K562 treated with DMSO at 1 percent for 4 hours (cell line): Measurements from ENCODE around the gene MYCBPAP. TPM values are rescaled to one million over a fixed set of nuclear protein-coding genes. Genes with fewer than 3 reads are reported as not detected.

Experiments used
- total RNA-seq: library from RNA; unstranded; fragments of 300-600 nt; gene quantifications from 2 replicates; pipeline ENCODE4 v1.2.3, GENCODE V29; 2022; ENCODE audit not compliant: insufficient read depth

MYCBPAP gene
- total RNA-seq = not detected in 2 replicates

DNA sequence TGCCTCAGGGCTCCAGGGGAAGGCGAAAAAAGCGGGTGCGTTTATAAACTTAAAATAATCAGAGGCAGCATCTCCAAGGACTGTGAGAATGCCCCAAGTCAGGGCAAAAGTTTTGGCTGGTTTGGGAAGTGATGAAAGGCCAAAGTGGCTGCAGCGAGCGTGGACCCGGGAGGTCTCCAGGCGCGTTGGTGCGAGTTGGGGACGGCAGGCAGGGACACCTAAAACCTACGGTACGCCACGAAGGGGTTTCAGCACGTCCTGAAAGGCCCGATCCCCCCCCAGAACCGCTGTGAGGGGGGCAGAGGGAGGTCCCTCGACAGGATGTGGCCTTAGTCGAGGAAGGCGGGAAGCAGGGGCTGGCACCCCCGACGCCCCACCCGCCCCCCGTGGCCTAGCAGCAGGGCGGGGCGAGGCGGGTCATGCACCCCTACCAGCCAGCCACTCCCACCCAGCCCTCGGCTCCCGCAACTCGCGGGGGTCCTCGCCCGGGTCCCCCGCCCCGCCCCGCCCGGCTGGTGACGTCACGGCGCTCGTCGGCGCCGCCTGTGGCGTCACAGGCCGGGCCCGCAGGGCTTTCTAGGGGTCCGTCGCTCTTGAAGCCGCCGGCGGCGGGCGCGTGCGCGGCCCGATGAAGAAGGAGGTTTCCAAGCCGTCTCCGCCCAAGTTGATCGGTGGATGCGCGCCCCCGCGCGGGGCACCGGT lies at the start of gene MYCBPAP:
TSS of gene MYCBPAP (plus strand) at position 569 of the 702 bp plus-strand sequence. CDS start 236 bp downstream, outside the sequence.

DNA sequence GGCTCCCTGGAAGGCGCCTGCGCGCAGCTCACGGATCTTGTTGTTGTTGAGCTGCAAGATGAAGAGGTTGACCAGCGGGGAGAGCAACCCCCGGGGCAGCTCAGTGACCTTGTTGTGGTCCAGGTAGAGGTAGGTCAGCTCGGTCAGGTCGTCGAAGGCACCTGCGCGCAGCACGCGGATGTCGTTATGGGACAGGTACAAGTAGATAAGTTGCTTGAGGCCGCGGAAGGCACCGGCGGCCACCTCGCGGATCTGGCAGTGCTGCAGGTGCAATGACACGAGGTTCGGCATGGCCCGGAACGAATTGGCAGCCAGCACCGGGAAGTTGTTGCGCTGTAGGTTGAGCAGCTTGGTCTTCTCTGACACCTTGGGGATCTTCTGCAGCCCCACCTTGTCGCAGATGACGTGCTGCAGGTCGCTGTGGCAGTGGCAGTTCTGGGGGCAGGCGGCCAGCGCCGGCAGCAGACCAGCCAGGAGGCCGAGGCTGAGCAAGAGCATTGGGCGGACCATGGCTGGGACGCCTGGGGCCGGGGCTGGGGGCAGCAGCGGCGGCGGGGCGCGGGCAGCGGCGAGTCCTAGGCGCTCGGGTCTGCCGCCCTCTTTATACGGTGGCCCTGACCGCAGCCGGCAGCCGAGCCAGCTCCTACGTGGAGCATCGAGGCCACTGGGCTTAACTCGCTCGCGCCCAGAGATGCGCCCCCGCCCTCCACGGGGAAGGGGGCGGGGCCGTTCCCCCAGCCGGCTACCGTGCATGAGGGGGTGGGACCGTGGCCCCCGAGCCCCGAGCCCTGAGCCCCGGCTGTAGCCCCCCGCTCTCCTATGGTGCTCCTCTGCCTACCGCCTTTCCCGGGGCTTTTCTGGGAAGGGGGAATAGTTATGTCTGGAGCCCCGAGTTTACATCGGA lies 39.7 kb upstream of the MYCBPAP start, which contains the start of gene CHAD:
TSS of gene CHAD (minus strand) at position 577 of the 904 bp plus-strand sequence. CDS start at position 510, 67 bp downstream.

DNA sequence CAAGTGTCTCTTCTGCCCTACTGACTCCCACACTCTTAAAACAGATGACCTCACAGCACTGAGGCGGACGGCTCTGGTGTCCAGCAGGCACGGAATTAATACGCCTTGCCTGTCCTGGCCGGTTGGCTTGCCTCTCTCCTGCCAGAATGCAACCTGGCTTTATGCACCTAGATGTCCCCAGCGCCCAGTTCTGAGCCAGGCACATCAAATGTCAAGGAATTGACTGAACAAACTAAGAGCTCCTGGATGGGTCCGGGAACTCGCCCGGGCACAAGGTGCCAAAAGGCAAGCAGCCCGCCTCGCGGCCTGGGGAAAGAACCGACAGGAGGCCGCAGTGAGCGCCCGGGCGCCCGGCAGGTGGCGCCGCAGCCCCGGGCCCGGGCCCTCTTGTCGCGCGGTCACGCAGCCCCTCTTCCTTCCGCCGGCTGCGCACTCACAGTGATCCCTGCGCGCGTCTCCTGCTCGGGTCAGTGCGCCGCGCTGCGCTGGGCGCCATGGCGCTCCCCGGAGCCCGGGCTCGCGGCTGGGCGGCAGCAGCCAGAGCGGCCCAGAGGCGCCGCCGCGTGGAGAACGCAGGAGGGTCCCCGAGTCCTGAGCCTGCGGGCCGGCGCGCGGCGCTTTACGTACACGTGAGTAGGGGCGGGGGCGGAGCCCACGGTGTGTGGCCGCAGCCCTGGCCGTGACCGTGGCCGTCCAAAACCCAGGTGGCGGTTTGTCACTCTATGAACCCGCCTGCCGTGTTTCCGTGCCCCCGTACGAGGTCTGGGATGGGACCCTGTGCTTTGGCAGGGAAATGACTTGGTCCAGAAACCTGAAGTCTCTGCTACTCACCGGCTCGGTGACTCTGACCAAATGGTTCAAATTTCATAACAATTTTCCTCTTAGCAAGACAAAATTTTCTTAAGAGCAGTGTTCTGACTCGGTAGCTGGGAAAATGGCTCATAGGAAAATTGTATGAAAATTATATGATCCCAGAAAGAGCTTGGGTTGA lies 29.6 kb upstream of the MYCBPAP start, which contains the start of gene RSAD1:
TSS of gene RSAD1 (plus strand) at position 470 of the 991 bp plus-strand sequence. CDS start at position 495, 25 bp downstream.

DNA sequence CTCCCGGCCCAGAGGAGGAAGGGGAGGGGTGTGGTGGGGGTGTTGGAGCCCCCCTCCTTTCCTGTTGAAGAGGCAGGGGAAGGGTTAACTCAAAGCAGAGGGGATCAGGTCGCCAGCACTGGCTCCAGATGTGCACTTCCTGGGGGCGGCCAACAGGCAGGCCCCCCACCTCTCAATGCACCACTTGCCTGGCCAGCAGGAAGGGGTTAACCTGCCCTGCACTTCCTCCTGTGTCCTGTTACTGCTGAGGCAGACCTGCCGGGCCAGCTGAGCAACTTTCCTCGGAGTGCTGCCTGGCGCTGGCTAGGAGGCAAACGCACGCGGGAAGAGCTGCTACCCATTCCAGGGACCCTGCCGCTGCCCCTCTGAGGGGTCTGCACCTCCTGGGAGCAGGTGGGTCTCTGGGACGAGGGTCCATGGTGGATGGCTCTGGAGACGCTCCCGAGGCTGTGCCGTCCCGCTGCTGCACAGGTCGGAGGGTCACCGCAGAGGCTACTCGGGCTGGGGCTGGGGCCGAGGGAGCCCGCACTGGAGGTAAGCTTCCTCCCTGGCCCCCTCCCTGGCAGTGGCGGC lies 24.3 kb downstream of the MYCBPAP start, which contains the start of gene EPN3:
TSS of gene EPN3 (plus strand) at position 284 of the 573 bp plus-strand sequence. CDS start 3,822 bp downstream, outside the sequence.

DNA sequence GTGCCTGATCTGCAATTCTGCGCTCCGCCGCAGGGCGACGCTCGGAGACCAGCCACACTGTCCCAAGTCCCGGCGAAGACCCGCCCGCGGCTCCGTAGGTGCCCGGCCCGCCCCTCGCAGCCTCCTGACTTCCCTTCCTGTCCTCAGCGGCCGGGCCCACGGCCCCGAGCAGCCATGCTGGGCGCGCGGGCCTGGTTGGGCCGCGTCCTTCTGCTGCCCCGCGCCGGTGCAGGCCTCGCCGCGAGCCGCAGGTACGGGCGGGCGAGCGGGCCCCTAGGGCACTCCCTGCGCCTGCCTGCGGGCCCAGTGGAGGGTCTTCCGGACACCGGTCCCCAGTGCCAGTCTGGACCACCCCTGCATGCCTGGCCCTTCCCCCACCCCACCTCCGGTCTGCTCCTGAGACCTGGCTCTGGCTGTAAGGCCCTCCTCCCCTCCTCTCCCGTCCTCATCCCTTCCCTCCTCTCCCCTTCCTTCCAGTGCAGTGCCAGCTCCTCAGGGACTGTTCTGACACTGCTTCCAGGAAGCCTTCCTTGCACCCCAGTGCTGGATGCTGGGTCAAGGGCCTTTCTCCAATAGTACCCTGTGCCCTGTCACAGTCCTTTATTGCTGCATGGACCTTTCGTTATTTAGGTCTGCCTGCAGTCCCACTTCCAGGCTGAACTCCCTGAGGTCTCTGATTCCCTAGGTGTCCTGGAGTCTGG lies 38.9 kb downstream of the MYCBPAP start, which contains the start of gene SPATA20:
TSS of gene SPATA20 (plus strand) at position 140 of the 701 bp plus-strand sequence. CDS start at position 175, 35 bp downstream.

DNA sequence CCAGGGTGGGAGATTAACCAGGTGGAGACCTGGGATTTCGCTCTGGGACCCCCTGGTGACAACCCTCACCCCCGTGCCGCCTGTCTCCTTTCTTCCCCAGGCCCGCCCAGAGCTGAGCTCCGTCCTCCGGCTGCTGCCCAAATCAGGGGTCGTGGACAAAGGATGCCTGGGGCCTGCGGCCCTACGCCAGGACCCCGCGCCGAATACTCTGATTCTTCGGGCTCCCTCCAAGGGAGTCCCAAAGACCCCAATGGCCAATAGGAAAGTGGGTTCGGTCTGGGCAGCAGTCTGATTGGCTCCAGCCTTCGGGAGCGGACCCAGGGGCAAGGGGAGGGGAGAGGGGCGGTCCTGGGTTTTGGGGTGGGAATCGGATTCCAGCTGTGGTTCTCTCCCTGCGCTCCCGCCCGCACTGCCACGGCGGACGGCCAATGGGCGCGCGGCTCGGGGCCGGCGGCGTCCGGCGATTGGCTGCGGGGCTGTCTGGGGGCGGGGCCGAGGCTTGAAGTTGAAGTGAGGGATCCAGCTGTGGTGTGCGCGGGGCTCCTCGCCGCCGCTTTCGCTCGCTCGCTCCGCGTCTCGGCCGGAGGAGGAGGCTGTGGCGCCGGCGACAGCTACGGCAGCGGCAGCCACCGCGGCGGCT lies 52.1 kb downstream of the MYCBPAP start, which contains the start of gene CACNA1G:
TSS of gene CACNA1G (plus strand) at position 531 of the 640 bp plus-strand sequence. CDS start 745 bp downstream, outside the sequence.

Other genes starting within 250 kb of the MYCBPAP start
- 1.3 TPM in 1 of 2 replicates, not detected in the other for gene TMEM92, start 234.0 kb upstream of the MYCBPAP start, total RNA-seq
- gene XYLT2, start 162.3 kb upstream of the MYCBPAP start, total RNA-seq = 7.5 and 7.7 TPM in 2 replicates
- 55.0 and 62.6 TPM in 2 replicates for gene MRPL27, start 135.3 kb upstream of the MYCBPAP start, total RNA-seq
- gene EME1, start 135.2 kb upstream of the MYCBPAP start, total RNA-seq = 12.6 and 13.4 TPM in 2 replicates
- 188 TPM in 2 replicates for gene LRRC59, start 110.9 kb upstream of the MYCBPAP start, total RNA-seq
- 20.7 and 28.9 TPM in 2 replicates for gene ACSF2, start 82.2 kb upstream of the MYCBPAP start, total RNA-seq
- 0.38 TPM in 1 of 2 replicates, not detected in the other for gene CHAD, start 39.6 kb upstream of the MYCBPAP start, total RNA-seq
- 18.4 and 21.4 TPM in 2 replicates for gene RSAD1, start 29.6 kb upstream of the MYCBPAP start, total RNA-seq
- not detected in 2 replicates for gene EPN3, start 24.3 kb downstream of the MYCBPAP start, total RNA-seq
- gene SPATA20, start 38.7 kb downstream of the MYCBPAP start, total RNA-seq = 2.9 and 4.8 TPM in 2 replicates
- gene CACNA1G, start 52.3 kb downstream of the MYCBPAP start, total RNA-seq = not detected in 2 replicates
- not detected in 2 replicates for gene ABCC3, start 126.4 kb downstream of the MYCBPAP start, total RNA-seq
- gene ANKRD40, start 199.5 kb downstream of the MYCBPAP start, total RNA-seq = 14.2 and 14.6 TPM in 2 replicates
- 78.6 and 121 TPM in 2 replicates for gene LUC7L3, start 211.2 kb downstream of the MYCBPAP start, total RNA-seq